ENCODE results near the gene ELAPOR2.

ELAPOR2 gene

DNA sequence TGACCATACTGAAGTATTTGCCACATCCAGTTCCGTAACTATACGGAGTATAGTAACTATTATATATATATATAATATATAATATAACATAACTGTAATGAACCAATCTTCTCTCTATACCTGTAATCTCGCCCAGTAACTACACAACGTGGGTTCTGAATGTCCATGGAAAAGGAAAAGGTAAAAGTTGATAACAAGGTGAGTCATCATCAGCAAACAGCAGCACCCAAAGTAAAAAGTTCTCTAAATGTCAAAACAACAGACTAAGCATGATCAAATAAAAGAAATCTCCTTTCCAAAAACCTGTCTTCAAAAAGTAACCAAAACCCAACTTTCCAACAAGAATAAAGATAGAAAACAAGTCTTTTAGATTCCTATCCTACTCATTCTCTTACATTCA lies 42.8 kb downstream of the ELAPOR2 start:
- Histone ChIP-seq H3K27ac (ENCODE audit: low read length) (no peak overlapping the region), H3K9me3 (ENCODE audit: control insufficient read depth, insufficient read depth, low read length) (no peaks in the 10 kb centered on the region), H3K36me3 (ENCODE audit: control insufficient read depth, insufficient read depth, low read length) (no peaks in the 10 kb centered on the region), H3K4me3 (ENCODE audit: low read length) (no peak overlapping the region), H3K4me1 (ENCODE audit: control insufficient read depth, insufficient read depth, low read length) (no peaks in the 10 kb centered on the region), H3K27me3 (ENCODE audit: control insufficient read depth, insufficient read depth, low read length) (no peaks in the 10 kb centered on the region)
- no CpG with 5 or more reads among the region's 4 CpGs for WGBS (ENCODE audit: insufficient coverage, insufficient read length)
- no peak for DNase-seq (ENCODE audit: low read depth, low spot score)

- no CpG with 5 or more reads among the region's 2 CpGs for WGBS (ENCODE audit: insufficient coverage, insufficient read length)
Observed at GRCh38 chr7:87013840-87014190, 45.6 kb downstream of the ELAPOR2 start.

GRCh38 chr7:87013136-87013839 lies 46.2 kb downstream of the ELAPOR2 start:
- no peaks in the 10 kb centered on the region for H3K9me3 ChIP-seq (ENCODE audit: control insufficient read depth, insufficient read depth, low read length)
- H3K27me3 ChIP-seq (ENCODE audit: control insufficient read depth, insufficient read depth, low read length): no peaks in the 10 kb centered on the region
- no peak for DNase-seq (ENCODE audit: low read depth, low spot score)
- WGBS (ENCODE audit: insufficient coverage, insufficient read length): no CpG with 5 or more reads among the region's 3 CpGs
- H3K4me1 ChIP-seq (ENCODE audit: control insufficient read depth, insufficient read depth, low read length): no peaks in the 10 kb centered on the region
- no peak overlapping the region for H3K4me3 ChIP-seq (ENCODE audit: low read length)
- H3K27ac ChIP-seq (ENCODE audit: low read length): no peak overlapping the region
- no peaks in the 10 kb centered on the region for H3K36me3 ChIP-seq (ENCODE audit: control insufficient read depth, insufficient read depth, low read length)

More at GRCh38 chr7:87013840-87014190, 45.6 kb downstream of the ELAPOR2 start:
- DNase-seq (ENCODE audit: low read depth, low spot score): no peak
- no peaks in the 10 kb centered on the region for H3K4me1 ChIP-seq (ENCODE audit: control insufficient read depth, insufficient read depth, low read length)
- no peak overlapping the region for H3K4me3 ChIP-seq (ENCODE audit: low read length)
- H3K9me3 ChIP-seq (ENCODE audit: control insufficient read depth, insufficient read depth, low read length): no peaks in the 10 kb centered on the region
- H3K27me3 ChIP-seq (ENCODE audit: control insufficient read depth, insufficient read depth, low read length): no peaks in the 10 kb centered on the region
- H3K27ac ChIP-seq (ENCODE audit: low read length): no peak overlapping the region
- H3K36me3 ChIP-seq (ENCODE audit: control insufficient read depth, insufficient read depth, low read length): no peaks in the 10 kb centered on the region
